ENCODE results near the gene FMOD. TPM values are rescaled to one million over a fixed set of nuclear protein-coding genes. Genes with fewer than 3 reads are reported as not detected.

Gene FMOD
- polyA plus RNA-seq, 1 experiment, result 5.4 TPM

DNA sequence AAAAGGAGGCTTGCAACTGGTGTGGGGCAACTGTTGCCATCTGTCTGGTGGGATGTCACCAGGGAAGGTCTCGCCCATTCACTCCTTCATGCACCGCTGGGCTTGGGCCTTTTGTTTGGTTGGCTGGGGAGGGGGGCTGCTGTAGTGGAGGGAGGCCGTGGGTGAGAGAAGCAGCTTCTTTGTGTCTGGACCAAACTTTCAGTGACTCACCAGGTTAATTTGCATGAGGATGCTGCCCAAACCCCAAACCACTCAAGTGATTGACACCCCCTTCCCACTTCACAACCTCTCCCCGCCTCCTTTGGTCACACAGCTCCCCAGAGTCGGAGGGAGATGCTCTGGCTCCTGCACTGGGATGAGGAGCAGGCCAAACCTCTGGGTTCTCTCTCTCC is 25.9 kb downstream of the FMOD start:
- POLR2A ChIA-PET, result interaction anchor here (1.5 to 1.9 kb wide), 2 partner anchors 20 to 58 kb away, joined by 4 to 5 read pairs; partner anchors contain the start of gene BTG2
- TF ChIP-seq, protein P1, sequence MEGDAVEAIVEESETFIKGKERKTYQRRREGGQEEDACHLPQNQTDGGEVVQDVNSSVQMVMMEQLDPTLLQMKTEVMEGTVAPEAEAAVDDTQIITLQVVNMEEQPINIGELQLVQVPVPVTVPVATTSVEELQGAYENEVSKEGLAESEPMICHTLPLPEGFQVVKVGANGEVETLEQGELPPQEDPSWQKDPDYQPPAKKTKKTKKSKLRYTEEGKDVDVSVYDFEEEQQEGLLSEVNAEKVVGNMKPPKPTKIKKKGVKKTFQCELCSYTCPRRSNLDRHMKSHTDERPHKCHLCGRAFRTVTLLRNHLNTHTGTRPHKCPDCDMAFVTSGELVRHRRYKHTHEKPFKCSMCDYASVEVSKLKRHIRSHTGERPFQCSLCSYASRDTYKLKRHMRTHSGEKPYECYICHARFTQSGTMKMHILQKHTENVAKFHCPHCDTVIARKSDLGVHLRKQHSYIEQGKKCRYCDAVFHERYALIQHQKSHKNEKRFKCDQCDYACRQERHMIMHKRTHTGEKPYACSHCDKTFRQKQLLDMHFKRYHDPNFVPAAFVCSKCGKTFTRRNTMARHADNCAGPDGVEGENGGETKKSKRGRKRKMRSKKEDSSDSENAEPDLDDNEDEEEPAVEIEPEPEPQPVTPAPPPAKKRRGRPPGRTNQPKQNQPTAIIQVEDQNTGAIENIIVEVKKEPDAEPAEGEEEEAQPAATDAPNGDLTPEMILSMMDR (IDR thresholded peaks at IDR 0.05; ENCODE audit: low read depth, low read length), result no peak
- CTCF ChIA-PET, result interaction anchor here (1.2 to 6.3 kb wide), 3 partner anchors 14 to 163 kb away, joined by 3 to 84 read pairs (median 20); no protein-coding TSS in a partner anchor
- Histone ChIP-seq H3K27me3 (ENCODE audit: control insufficient read depth, insufficient read depth, low read length) (peaks cover 54% of the 10 kb centered on the region), H3K27ac (ENCODE audit: low read depth, low read length) (no peak overlapping the region), H3K9me3 (ENCODE audit: control insufficient read depth, insufficient read depth, low read length) (no peaks in the 10 kb centered on the region; the same call in 1 of the 2 replicates), H3K4me3 (ENCODE audit: low read depth, low read length) (no peak overlapping the region)
- no peak for DNase-seq (ENCODE audit: low read depth, low spot score)

DNA sequence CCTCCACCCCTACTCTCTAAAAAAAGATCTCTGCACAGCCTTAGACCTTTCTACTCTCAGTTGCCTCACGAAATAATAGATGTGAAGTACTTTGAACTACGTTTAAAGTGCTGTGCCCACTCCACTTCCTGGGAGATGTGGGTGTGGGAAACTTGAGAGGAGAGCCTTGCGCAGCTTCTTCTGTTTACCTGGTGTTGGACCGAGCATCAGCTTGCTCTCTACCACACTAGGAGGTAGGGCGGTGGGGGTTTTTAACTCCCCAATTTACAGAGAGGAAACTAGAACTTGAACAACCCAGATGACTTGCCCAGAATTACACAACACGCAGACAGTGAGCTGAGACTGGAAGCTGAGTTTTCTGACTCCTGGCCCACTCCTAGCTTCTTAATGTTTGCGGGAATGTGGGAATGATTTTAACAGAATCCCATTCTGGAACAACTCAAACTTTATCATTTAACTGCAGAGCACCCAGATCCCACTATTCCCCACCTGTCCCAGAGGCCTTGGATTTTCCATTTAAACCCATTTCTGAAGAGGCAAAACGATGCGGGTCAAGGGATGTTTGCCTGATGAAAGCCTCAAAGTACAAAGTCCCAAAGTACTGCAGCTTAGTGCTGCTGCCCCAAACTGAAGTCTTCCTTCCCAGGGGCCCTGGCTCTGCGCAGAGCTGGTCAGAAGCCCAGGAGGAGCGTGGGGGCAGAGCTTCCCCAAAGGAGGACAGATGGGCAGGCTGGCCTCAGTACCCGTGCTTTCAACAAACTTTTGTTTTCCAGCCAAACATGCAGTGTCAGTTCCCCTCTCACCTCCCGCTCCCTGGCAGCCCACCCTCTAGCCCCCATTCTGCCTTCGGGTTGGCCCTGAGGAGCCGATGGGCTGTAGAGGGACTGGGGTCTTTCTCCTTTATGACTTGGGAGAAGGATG is 26.6 kb downstream of the FMOD start:
- TF ChIP-seq, protein P1 (IDR thresholded peaks at IDR 0.05; ENCODE audit: low read depth, low read length), result no peak
- POLR2A ChIA-PET, result interaction anchor here (1.5 to 1.9 kb wide), 2 partner anchors 19 to 57 kb away, joined by 4 to 5 read pairs; partner anchors contain the start of gene BTG2
- H3K27ac ChIP-seq (ENCODE audit: low read depth, low read length), result no peak overlapping the region
- no peak overlapping the region for H3K4me3 ChIP-seq (ENCODE audit: low read depth, low read length)
- H3K9me3 ChIP-seq (ENCODE audit: control insufficient read depth, insufficient read depth, low read length), result no peaks in the 10 kb centered on the region; the same call in 1 of the 2 replicates
- no peak for DNase-seq (ENCODE audit: low read depth, low spot score)
- CTCF ChIA-PET, result interaction anchor here (0.7 to 6.3 kb wide), 3 partner anchors 15 to 54 kb away, joined by 3 to 84 read pairs (median 20); no protein-coding TSS in a partner anchor
- H3K27me3 ChIP-seq (ENCODE audit: control insufficient read depth, insufficient read depth, low read length), result peaks cover 55% of the 10 kb centered on the region

- Histone ChIP-seq H3K27ac (ENCODE audit: low read depth, low read length) (no peak overlapping the region), H3K27me3 (ENCODE audit: control insufficient read depth, insufficient read depth, low read length) (peaks cover 60% of the 10 kb centered on the region), H3K4me3 (ENCODE audit: low read depth, low read length) (no peak overlapping the region), H3K9me3 (ENCODE audit: control insufficient read depth, insufficient read depth, low read length) (no peaks in the 10 kb centered on the region; the same call in 1 of the 2 replicates)
- CTCF ChIA-PET, result interaction anchor here (0.7 to 6.3 kb wide), 2 partner anchors 19 to 54 kb away, joined by 3 to 84 read pairs; no protein-coding TSS in a partner anchor
- DNase-seq (ENCODE audit: low read depth, low spot score), result no peak
- TF ChIP-seq, protein P1 (IDR thresholded peaks at IDR 0.05; ENCODE audit: low read depth, low read length), result no peak
- POLR2A ChIA-PET, result interaction anchor here (1.9 kb wide), 1 partner anchor 18 kb away, joined by 5 read pairs; the partner anchor contains the start of gene BTG2
These were observed 27.3 kb downstream of the FMOD start for GRCh38 chr1:203323587-203323986.

DNA sequence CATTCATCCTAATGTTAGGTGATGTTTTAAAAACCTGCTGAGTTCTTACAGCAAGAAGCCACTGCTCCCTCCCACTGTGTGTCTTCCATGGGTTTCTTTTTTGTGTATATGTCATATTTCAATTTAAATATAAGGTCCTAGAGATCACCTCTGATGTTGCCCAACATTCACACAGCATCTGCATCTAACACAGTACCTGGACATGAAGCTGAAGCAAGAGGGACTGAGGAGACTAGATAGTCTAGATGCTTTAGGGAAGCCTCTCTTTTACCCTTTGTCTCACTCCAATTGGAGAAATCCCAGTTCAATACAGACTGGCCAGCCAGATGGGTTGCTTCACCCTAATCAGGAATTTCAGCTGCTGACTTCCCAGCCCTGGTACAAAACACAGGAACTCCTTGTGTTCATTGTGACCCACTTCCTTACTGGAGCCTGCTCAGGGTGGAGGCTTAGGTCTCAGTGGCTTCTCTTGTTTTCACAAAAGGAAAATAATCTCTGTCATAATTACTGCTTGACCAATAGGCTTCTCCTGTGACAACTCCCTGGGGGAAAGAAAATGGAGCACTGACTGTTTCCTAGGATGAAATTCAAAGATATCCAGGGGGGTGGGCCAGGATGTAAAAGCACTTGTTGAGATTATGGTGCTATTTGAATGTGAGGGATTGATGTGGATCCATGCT is 28.3 kb downstream of the FMOD start:
- Histone ChIP-seq H3K27me3 (ENCODE audit: control insufficient read depth, insufficient read depth, low read length) (peaks cover 63% of the 10 kb centered on the region), H3K4me3 (ENCODE audit: low read depth, low read length) (no peak overlapping the region), H3K27ac (ENCODE audit: low read depth, low read length) (no peak overlapping the region), H3K9me3 (ENCODE audit: control insufficient read depth, insufficient read depth, low read length) (no peaks in the 10 kb centered on the region; the same call in 1 of the 2 replicates)
- ChIA-PET POLR2A (no interaction called here), CTCF (interaction anchor here (1.0 to 6.3 kb wide), 2 partner anchors 19 to 53 kb away, joined by 3 to 84 read pairs; no protein-coding TSS in a partner anchor)
- TF ChIP-seq, protein P1 (IDR thresholded peaks at IDR 0.05; ENCODE audit: low read depth, low read length), result no peak
- no peak for DNase-seq (ENCODE audit: low read depth, low spot score)
